ENCODE measurements around the gene C1orf21.

C1orf21 gene

GRCh38 chr1:184486761-184487445, 100.1 kb downstream of the C1orf21 start:
- DNase-seq (ENCODE audit: low read depth) = no peak

- no peak for DNase-seq (ENCODE audit: low read depth)
Observed at GRCh38 chr1:184487531-184488193, 100.8 kb downstream of the C1orf21 start.

- no peak for DNase-seq (ENCODE audit: low read depth)
Observed at GRCh38 chr1:184489908-184490307, 103.1 kb downstream of the C1orf21 start.

GRCh38 chr1:184492536-184492935, 105.7 kb downstream of the C1orf21 start:
- DNase-seq (ENCODE audit: low read depth) = no peak

- DNase-seq (ENCODE audit: low read depth) = no peak
Observed at GRCh38 chr1:184493987-184494388, 107.2 kb downstream of the C1orf21 start.

- DNase-seq (ENCODE audit: low read depth) = no peak
Observed at GRCh38 chr1:184494929-184495328, 108.1 kb downstream of the C1orf21 start.

GRCh38 chr1:184497959-184498723, 111.3 kb downstream of the C1orf21 start:
- DNase-seq (ENCODE audit: low read depth) = no peak

- DNase-seq (ENCODE audit: low read depth) = no peak
Observed at GRCh38 chr1:184499616-184500015, 112.8 kb downstream of the C1orf21 start.

GRCh38 chr1:184502161-184502560, 115.3 kb downstream of the C1orf21 start:
- no peak for DNase-seq (ENCODE audit: low read depth)

- no peak for DNase-seq (ENCODE audit: low read depth)
Observed at GRCh38 chr1:184503221-184503749, 116.5 kb downstream of the C1orf21 start.

- no peak for DNase-seq (ENCODE audit: low read depth)
Observed at GRCh38 chr1:184504040-184504954, 117.5 kb downstream of the C1orf21 start.

GRCh38 chr1:184504955-184505338, 118.1 kb downstream of the C1orf21 start:
- DNase-seq (ENCODE audit: low read depth) = no peak

GRCh38 chr1:184506481-184506880, 119.7 kb downstream of the C1orf21 start:
- no peak for DNase-seq (ENCODE audit: low read depth)

GRCh38 chr1:184507165-184507564, 120.3 kb downstream of the C1orf21 start:
- no peak for DNase-seq (ENCODE audit: low read depth)

- no peak for DNase-seq (ENCODE audit: low read depth)
Observed at GRCh38 chr1:184507604-184508280, 120.9 kb downstream of the C1orf21 start.

- DNase-seq (ENCODE audit: low read depth) = no peak
Observed at GRCh38 chr1:184509105-184509504, 122.3 kb downstream of the C1orf21 start.

GRCh38 chr1:184510110-184510509, 123.3 kb downstream of the C1orf21 start:
- DNase-seq (ENCODE audit: low read depth) = no peak

- DNase-seq (ENCODE audit: low read depth) = no peak
Observed at GRCh38 chr1:184512724-184513123, 125.9 kb downstream of the C1orf21 start.

GRCh38 chr1:184513421-184513820, 126.6 kb downstream of the C1orf21 start:
- no peak for DNase-seq (ENCODE audit: low read depth)

- no peak for DNase-seq (ENCODE audit: low read depth)
Observed at GRCh38 chr1:184513966-184514365, 127.1 kb downstream of the C1orf21 start.

GRCh38 chr1:184514447-184514846, 127.6 kb downstream of the C1orf21 start:
- DNase-seq (ENCODE audit: low read depth) = no peak

Measured in non-pigmented ciliary epithelial cell (primary cell).